ENCODE data around the gene IL1RL1.

IL1RL1 gene

GRCh38 chr2:102285368-102285767 lies 26.0 kb upstream of the IL1RL1 start (continued):
- no peak for TF ChIP-seq YY2 (tag by site-specific recombination; IDR thresholded peaks at IDR 0.05)
- TF ChIP-seq ZNF37A (tag by site-specific recombination; IDR thresholded peaks at IDR 0.05), result no peak
- no peak for TF ChIP-seq ZNF416 (tag by site-specific recombination; IDR thresholded peaks at IDR 0.05)
- TF ChIP-seq ZNF510 (tag by site-specific recombination; IDR thresholded peaks at IDR 0.05; ENCODE audit: insufficient replicate concordance), result no peak
- TF ChIP-seq CTCF (tag by site-specific recombination; IDR thresholded peaks at IDR 0.05), result no peak
- TF ChIP-seq, protein P1, sequence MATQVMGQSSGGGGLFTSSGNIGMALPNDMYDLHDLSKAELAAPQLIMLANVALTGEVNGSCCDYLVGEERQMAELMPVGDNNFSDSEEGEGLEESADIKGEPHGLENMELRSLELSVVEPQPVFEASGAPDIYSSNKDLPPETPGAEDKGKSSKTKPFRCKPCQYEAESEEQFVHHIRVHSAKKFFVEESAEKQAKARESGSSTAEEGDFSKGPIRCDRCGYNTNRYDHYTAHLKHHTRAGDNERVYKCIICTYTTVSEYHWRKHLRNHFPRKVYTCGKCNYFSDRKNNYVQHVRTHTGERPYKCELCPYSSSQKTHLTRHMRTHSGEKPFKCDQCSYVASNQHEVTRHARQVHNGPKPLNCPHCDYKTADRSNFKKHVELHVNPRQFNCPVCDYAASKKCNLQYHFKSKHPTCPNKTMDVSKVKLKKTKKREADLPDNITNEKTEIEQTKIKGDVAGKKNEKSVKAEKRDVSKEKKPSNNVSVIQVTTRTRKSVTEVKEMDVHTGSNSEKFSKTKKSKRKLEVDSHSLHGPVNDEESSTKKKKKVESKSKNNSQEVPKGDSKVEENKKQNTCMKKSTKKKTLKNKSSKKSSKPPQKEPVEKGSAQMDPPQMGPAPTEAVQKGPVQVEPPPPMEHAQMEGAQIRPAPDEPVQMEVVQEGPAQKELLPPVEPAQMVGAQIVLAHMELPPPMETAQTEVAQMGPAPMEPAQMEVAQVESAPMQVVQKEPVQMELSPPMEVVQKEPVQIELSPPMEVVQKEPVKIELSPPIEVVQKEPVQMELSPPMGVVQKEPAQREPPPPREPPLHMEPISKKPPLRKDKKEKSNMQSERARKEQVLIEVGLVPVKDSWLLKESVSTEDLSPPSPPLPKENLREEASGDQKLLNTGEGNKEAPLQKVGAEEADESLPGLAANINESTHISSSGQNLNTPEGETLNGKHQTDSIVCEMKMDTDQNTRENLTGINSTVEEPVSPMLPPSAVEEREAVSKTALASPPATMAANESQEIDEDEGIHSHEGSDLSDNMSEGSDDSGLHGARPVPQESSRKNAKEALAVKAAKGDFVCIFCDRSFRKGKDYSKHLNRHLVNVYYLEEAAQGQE (tag by site-specific recombination; IDR thresholded peaks at IDR 0.05), result no peak
- TF ChIP-seq PRDM1 (tag by site-specific recombination; IDR thresholded peaks at IDR 0.05), result no peak
- TF ChIP-seq ZNF658 (tag by site-specific recombination; IDR thresholded peaks at IDR 0.05), result no peak
- TF ChIP-seq, protein P2, sequence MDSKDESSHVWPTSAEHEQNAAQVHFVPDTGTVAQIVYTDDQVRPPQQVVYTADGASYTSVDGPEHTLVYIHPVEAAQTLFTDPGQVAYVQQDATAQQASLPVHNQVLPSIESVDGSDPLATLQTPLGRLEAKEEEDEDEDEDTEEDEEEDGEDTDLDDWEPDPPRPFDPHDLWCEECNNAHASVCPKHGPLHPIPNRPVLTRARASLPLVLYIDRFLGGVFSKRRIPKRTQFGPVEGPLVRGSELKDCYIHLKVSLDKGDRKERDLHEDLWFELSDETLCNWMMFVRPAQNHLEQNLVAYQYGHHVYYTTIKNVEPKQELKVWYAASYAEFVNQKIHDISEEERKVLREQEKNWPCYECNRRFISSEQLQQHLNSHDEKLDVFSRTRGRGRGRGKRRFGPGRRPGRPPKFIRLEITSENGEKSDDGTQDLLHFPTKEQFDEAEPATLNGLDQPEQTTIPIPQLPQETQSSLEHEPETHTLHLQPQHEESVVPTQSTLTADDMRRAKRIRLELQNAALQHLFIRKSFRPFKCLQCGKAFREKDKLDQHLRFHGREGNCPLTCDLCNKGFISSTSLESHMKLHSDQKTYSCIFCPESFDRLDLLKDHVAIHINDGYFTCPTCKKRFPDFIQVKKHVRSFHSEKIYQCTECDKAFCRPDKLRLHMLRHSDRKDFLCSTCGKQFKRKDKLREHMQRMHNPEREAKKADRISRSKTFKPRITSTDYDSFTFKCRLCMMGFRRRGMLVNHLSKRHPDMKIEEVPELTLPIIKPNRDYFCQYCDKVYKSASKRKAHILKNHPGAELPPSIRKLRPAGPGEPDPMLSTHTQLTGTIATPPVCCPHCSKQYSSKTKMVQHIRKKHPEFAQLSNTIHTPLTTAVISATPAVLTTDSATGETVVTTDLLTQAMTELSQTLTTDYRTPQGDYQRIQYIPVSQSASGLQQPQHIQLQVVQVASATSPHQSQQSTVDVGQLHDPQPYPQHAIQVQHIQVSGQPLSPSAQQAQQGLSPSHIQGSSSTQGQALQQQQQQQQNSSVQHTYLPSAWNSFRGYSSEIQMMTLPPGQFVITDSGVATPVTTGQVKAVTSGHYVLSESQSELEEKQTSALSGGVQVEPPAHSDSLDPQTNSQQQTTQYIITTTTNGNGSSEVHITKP (tag by site-specific recombination; IDR thresholded peaks at IDR 0.05), result no peak
- no peak for TF ChIP-seq TRIM28 (IDR thresholded peaks at IDR 0.05; ENCODE audit: borderline replicate concordance, low read length)

DNA sequence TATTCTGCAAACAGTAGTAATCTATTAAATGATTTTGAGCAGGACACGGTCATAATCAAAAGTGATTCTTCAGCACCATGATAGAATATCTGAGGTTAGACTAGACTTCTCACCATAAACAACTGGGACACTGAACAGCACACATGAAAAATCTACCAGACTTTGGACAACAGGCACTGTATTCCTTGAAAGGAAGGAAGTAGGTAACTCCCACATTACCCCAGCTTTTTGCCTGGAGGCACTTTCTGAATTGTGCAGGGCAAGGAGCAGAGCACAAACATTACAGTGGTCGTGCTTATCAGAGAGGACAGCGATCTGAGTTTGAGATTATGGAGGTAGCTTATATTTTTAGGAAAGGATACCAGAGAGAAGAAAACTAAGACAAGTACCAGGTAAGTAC lies 25.3 kb upstream of the IL1RL1 start:
- ChIA-PET CTCF (interaction anchor here (0.6 to 1.7 kb wide), 5 partner anchors 9 to 305 kb away, joined by 3 to 7 read pairs (median 4); no protein-coding TSS in a partner anchor), POLR2A (no interaction called here)
- no peak for TF ChIP-seq SP3 (tag by site-specific recombination; IDR thresholded peaks at IDR 0.05)
- no peak for TF ChIP-seq ZNF544 (tag by site-specific recombination; IDR thresholded peaks at IDR 0.05)
- TF ChIP-seq ZNF639 (tag by site-specific recombination; IDR thresholded peaks at IDR 0.05), result no peak
- TF ChIP-seq, protein P3, sequence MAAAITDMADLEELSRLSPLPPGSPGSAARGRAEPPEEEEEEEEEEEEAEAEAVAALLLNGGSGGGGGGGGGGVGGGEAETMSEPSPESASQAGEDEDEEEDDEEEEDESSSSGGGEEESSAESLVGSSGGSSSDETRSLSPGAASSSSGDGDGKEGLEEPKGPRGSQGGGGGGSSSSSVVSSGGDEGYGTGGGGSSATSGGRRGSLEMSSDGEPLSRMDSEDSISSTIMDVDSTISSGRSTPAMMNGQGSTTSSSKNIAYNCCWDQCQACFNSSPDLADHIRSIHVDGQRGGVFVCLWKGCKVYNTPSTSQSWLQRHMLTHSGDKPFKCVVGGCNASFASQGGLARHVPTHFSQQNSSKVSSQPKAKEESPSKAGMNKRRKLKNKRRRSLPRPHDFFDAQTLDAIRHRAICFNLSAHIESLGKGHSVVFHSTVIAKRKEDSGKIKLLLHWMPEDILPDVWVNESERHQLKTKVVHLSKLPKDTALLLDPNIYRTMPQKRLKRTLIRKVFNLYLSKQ (tag by site-specific recombination; IDR thresholded peaks at IDR 0.05; ENCODE audit: borderline replicate concordance), result no peak
- no peak for TF ChIP-seq ZNF548 (tag by site-specific recombination; IDR thresholded peaks at IDR 0.05)
- no peak for TF ChIP-seq ZNF596 (tag by site-specific recombination; IDR thresholded peaks at IDR 0.05)

More for the DNA sequence above, 25.3 kb upstream of the IL1RL1 start:
- no peaks in the 10 kb centered on the region for H3K9me3 ChIP-seq (ENCODE audit: control insufficient read depth, insufficient read depth, low read depth, low read length)
- H3K4me3 ChIP-seq (ENCODE audit: low read depth, low read length), result no peak overlapping the region
- no peaks in the 10 kb centered on the region for H3K36me3 ChIP-seq (ENCODE audit: control insufficient read depth in 2 of 2, insufficient read depth in 1 of 2, low read length in 2 of 2)
- no peak overlapping the region for H3K27ac ChIP-seq (ENCODE audit: extremely low read depth, low read depth, low read length)
- no peaks in the 10 kb centered on the region for H3K4me1 ChIP-seq (ENCODE audit: control insufficient read depth, insufficient read depth, low read length)
